Keratinocyte (primary cell): ENCODE results near the gene DIP2C. TPM values are rescaled to one million over a fixed set of nuclear protein-coding genes. Genes with fewer than 3 reads are reported as not detected.

ENCODE experiments used
- DNase-seq: peaks from one replicate; pipeline ENCODE4 v3.0.0-alpha.2; 2011; ENCODE audit warnings: low read depth, missing footprints, low spot score
- FAIRE-seq: peaks from 2 replicates; lab custom pipeline; 2011; peaks lifted over from hg19 to GRCh38; lab: Jason Lieb, UNC
- H2AFZ ChIP-seq: 2 replicates; pipeline ENCODE4 v1.6.0; 2012; ENCODE audit warnings: low read length, control low read depth, inconsistent platforms; ENCODE audit not compliant: control insufficient read depth
- H3K27ac ChIP-seq: 2 replicates; pipeline ENCODE4 v1.5.1; 2011; ENCODE audit warnings: low read length; ENCODE audit not compliant: control insufficient read depth, insufficient read depth
- H3K27me3 ChIP-seq: 3 replicates; pipeline ENCODE4 v1.6.0; 2011; ENCODE audit warnings: low read length; ENCODE audit not compliant: control insufficient read depth, insufficient read depth; ENCODE audit errors: extremely low read depth
- H3K36me3 ChIP-seq, 2 experiments: 2 replicates in 1 of 2; 3 replicates in 1 of 2; pipeline ENCODE4 v1.5.1; 2011; ENCODE audit warnings: low read length in 2 of 2, mild to moderate bottlenecking in 1 of 2; ENCODE audit not compliant: control insufficient read depth in 2 of 2, insufficient read depth in 2 of 2; ENCODE audit errors: extremely low read depth in 1 of 2
- H3K4me1 ChIP-seq: 3 replicates; pipeline ENCODE4 v1.5.1; 2011; ENCODE audit warnings: low read length; ENCODE audit not compliant: control insufficient read depth, insufficient read depth; ENCODE audit errors: extremely low read depth
- H3K4me2 ChIP-seq: 3 replicates; pipeline ENCODE4 v1.6.0; 2011; ENCODE audit warnings: low read depth, low read length; ENCODE audit not compliant: control insufficient read depth, insufficient read depth; ENCODE audit errors: extremely low read depth
- H3K4me3 ChIP-seq, 3 experiments: fragments of 200-600 bp in 1 of 3; sonication (generic) in 1 of 3; 2 replicates in 2 of 3; 3 replicates in 1 of 3; pipeline ENCODE4 v1.5.1; 2011 to 2016; ENCODE audit warnings: low read length in 3 of 3, mild to moderate bottlenecking in 3 of 3, control low read depth in 2 of 3, inconsistent platforms in 1 of 3, low read depth in 1 of 3, mixed read lengths in 1 of 3, mixed run types in 1 of 3, moderate library complexity in 1 of 3; ENCODE audit not compliant: control insufficient read depth in 2 of 3, insufficient read depth in 2 of 3; ENCODE audit errors: extremely low read depth in 1 of 3
- H3K79me2 ChIP-seq: 2 replicates; pipeline ENCODE4 v1.6.0; 2012; ENCODE audit warnings: low read length; ENCODE audit not compliant: control insufficient read depth, insufficient read depth
- H3K9ac ChIP-seq: 3 replicates; pipeline ENCODE4 v1.6.0; 2011; ENCODE audit warnings: low read length; ENCODE audit not compliant: control insufficient read depth, insufficient read depth; ENCODE audit errors: extremely low read depth
- H3K9me1 ChIP-seq: 3 replicates; pipeline ENCODE4 v1.6.0; 2011; ENCODE audit warnings: low read length; ENCODE audit not compliant: control insufficient read depth, insufficient read depth; ENCODE audit errors: extremely low read depth
- H3K9me3 ChIP-seq: 2 replicates; pipeline ENCODE4 v1.5.1; 2012; ENCODE audit warnings: low read depth, low read length; ENCODE audit not compliant: control insufficient read depth
- H4K20me1 ChIP-seq: 3 replicates; pipeline ENCODE4 v1.6.0; 2011; ENCODE audit warnings: low read length; ENCODE audit not compliant: control insufficient read depth, insufficient read depth; ENCODE audit errors: extremely low read depth
- EZH2 ChIP-seq: IDR thresholded peaks from one replicate; pipeline ENCODE4 v1.6.1; 2012; ENCODE audit warnings: inconsistent platforms, mild to moderate bottlenecking, low read length, moderate library complexity
- dilution Hi-C: fragments of 300-500 bp; cut with MboI; formaldehyde crosslinking; loops from one replicate; pipeline ENCODE4 v1.7.0; 2020; ENCODE audit warnings: low sequenced_read_pairs; ENCODE audit not compliant: extremely low pct_ligation_motif_present
- polyA plus RNA-seq, 5 experiments: library from polyadenylated mRNA; depleted of rRNA in 3 of 5; stranded (reverse) in 3 of 5; stranded (forward) in 1 of 5; unstranded in 1 of 5; fragments of >200 nt; gene quantifications; 1 replicate in 1 of 5; 2 replicates in 3 of 5; 3 replicates in 1 of 5; pipeline versions ENCODE4 v1.2.1 to v1.2.3, GENCODE V29; 2011 to 2012; ENCODE audit warnings: missing spikeins in 2 of 5, low read depth in 1 of 5, low replicate concordance in 1 of 5
- TF ChIP-seq, protein P1 (sequence below), 3 experiments: IDR thresholded peaks in 1 of 3; conservative IDR thresholded peaks in 1 of 3; optimal IDR thresholded peaks in 1 of 3; 2 replicates in 2 of 3; 3 replicates in 1 of 3; pipeline versions ENCODE3 to v1.5.1; 2011; ENCODE audit warnings: low read length in 3 of 3, mild to moderate bottlenecking in 3 of 3, moderate library complexity in 2 of 3, control low read depth in 1 of 3, inconsistent platforms in 1 of 3; ENCODE audit not compliant: insufficient read depth in 2 of 3; ENCODE audit errors: extremely low read depth in 1 of 3

Gene DIP2C
- polyA plus RNA-seq, 1 donor (not counting 4 experiments of a cell fraction or from before 2014, with no cell fraction given): 1.3 TPM

DNA sequence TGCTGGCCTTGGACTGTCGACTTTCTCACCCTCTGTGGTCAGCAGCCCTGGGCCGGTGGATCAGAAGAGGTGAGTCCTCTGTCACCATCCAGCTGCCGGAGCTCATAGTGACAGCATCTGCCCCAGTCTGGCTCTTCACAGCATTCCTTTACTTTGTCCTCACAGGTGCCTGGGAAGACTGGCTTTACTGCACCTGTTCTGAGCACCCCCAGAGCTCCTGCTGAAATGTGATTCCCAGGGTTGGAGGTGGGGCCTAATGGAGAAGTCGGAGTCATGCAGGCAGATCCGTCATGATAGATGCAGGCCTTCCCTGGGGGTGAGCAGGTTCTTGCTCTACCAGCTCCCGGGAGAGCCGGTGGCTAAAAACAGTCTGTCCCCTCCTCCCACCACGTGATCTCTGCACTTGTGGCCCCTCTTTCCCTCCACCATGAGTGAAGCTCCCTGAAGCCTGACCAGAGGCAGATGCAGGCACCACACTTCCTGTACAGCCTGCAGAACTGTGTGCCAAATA lies 382.7 kb downstream of the DIP2C start:
- no peak overlapping the region for H3K27ac ChIP-seq
- no peaks in the 10 kb centered on the region for H3K9me3 ChIP-seq
- H4K20me1 ChIP-seq: no peaks in the 10 kb centered on the region
- no peak overlapping the region for H2AFZ ChIP-seq
- H3K4me1 ChIP-seq: no peaks in the 10 kb centered on the region
- no peak overlapping the region for H3K4me2 ChIP-seq
- no peaks in the 10 kb centered on the region for H3K27me3 ChIP-seq
- H3K36me3 ChIP-seq: no peaks in the 10 kb centered on the region
- dilution Hi-C loops: no loop called here
- H3K9ac ChIP-seq: no peak overlapping the region
- H3K9me1 ChIP-seq: no peaks in the 10 kb centered on the region
- H3K4me3 ChIP-seq: no peak overlapping the region
- TF ChIP-seq EZH2: no peak
- TF ChIP-seq, protein P1, sequence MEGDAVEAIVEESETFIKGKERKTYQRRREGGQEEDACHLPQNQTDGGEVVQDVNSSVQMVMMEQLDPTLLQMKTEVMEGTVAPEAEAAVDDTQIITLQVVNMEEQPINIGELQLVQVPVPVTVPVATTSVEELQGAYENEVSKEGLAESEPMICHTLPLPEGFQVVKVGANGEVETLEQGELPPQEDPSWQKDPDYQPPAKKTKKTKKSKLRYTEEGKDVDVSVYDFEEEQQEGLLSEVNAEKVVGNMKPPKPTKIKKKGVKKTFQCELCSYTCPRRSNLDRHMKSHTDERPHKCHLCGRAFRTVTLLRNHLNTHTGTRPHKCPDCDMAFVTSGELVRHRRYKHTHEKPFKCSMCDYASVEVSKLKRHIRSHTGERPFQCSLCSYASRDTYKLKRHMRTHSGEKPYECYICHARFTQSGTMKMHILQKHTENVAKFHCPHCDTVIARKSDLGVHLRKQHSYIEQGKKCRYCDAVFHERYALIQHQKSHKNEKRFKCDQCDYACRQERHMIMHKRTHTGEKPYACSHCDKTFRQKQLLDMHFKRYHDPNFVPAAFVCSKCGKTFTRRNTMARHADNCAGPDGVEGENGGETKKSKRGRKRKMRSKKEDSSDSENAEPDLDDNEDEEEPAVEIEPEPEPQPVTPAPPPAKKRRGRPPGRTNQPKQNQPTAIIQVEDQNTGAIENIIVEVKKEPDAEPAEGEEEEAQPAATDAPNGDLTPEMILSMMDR (optimal IDR thresholded peaks at IDR 0.05 in 1 of 3, IDR thresholded peaks at IDR 0.05 in 1 of 3, conservative IDR thresholded peaks at IDR 0.05 in 1 of 3; ENCODE audit: extremely low read depth in 1 of 3, insufficient read depth in 2 of 3, low read length in 3 of 3): no peak
- DNase-seq (no peak), FAIRE-seq (no peak)
- H3K79me2 ChIP-seq: no peaks in the 10 kb centered on the region

DNA sequence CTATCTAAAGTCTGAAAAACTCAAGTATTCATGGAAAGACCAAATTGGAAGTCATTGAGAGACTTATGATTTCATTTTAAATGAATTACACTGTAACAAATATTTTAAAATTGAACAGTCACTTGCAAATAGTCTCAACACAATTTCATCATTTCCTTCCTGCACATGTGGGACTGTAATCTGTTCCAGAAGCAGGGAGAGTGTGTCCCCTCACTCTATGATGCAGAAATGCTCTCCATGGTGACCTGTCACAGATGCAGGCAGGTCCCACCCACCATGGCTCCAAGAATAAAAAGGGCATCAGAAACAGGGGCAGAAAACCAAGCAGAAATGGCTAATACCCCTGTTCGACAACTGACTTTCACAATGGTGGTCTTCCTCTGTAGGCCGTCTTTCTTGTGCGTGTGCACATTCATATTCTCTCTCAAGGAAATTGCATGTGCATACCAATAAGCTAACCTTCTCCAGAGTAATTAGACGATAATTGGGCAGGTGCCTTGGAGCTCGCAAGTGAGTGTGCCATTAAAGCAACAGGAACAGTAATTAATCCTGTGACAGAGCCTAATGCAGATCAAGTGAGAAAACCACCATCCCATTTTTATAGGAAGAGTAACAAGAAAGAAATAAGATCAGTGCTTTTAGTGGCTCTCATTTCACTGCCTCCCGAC lies 383.3 kb downstream of the DIP2C start:
- Histone ChIP-seq H3K4me3 (no peak overlapping the region), H3K27me3 (no peaks in the 10 kb centered on the region), H3K36me3 (no peaks in the 10 kb centered on the region), H3K9me1 (no peaks in the 10 kb centered on the region), H3K4me2 (no peak overlapping the region), H2AFZ (no peak overlapping the region), H3K9me3 (no peaks in the 10 kb centered on the region), H4K20me1 (no peaks in the 10 kb centered on the region), H3K27ac (no peak overlapping the region), H3K4me1 (no peaks in the 10 kb centered on the region), H3K9ac (no peak overlapping the region), H3K79me2 (no peaks in the 10 kb centered on the region)
- TF ChIP-seq, protein P1 (optimal IDR thresholded peaks at IDR 0.05 in 1 of 3, IDR thresholded peaks at IDR 0.05 in 1 of 3, conservative IDR thresholded peaks at IDR 0.05 in 1 of 3; ENCODE audit: extremely low read depth in 1 of 3, insufficient read depth in 2 of 3, low read length in 3 of 3): no peak
- TF ChIP-seq EZH2: no peak
- FAIRE-seq: no peak
- dilution Hi-C loops: no loop called here
- DNase-seq: no peak
